GM18907 (cell line): ENCODE results near the gene CORO2A.
"Not testable (repeated sequence)": the region's sequence is repeated elsewhere in the genome, so short reads cannot be mapped to it uniquely, and the experiment has no call there.

Experiments
- ATAC-seq: cut with Tn5 transposase; IDR thresholded peaks from one replicate; pipeline ENCODE4 v1.9.1; 2021; ENCODE audit warnings: mild to moderate bottlenecking, moderate library complexity; ENCODE audit not compliant: unreplicated experiment

CORO2A gene

DNA sequence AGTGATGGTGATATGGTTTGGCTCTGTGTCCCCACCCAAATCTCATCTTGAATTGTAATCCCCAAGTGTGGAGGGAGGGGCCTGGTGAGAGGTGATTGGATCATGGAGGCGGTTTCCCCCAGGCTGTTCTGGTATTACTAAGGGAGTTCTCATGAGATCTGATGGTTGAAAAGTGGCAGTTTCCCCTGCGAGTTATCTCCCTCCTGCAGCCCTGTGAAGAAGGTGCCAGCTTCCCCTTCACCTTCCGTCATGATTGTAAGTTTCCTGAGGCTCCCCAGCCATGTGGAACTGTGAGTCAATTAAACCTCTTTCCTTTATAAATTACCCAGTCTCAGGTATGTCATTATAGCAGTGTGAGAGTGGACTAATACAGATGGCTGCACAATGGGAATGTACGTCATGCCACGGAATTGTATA is 17.9 kb downstream of the CORO2A start:
- ATAC-seq, result not testable (repeated sequence)

DNA sequence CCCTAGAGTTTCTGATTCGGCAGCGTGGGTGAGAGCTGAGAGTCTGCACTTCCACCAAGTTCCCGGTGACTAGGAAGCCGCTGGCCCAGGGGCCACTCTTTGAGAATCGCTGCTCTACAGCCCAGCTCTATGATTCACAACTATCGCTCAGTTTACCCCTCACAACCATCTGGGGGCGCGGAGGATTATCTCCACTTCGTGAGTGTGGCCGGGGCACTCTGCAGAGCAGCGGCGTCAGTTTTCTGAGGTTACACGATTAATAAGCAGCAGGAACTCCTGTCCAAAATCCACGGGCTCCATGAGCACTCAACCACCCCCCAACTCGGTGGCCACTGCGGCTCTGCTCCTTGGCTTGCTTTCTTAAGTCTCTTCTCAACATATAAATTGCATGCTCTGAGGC is 19.3 kb downstream of the CORO2A start:
- no peak for ATAC-seq

DNA sequence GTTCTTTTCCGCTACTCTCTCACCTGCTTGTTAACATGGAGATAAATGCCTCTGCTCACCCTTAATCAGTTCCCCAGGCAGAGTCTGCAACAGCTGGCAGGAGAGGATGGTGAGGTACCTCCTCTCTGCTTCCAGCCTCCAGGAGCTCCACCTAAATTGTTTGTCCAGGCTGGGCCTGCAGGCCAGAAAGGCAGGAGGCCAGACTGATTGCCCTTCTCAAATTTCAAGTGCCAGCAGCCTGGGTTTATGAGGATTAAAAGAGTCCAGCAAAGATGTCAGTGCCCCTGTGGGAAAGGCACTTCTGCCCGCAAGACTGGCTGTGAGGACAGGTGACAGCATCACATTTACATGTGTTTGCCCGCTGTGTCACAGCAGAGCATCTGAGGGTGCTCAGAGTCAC is 19.8 kb downstream of the CORO2A start:
- ATAC-seq, result no peak

DNA sequence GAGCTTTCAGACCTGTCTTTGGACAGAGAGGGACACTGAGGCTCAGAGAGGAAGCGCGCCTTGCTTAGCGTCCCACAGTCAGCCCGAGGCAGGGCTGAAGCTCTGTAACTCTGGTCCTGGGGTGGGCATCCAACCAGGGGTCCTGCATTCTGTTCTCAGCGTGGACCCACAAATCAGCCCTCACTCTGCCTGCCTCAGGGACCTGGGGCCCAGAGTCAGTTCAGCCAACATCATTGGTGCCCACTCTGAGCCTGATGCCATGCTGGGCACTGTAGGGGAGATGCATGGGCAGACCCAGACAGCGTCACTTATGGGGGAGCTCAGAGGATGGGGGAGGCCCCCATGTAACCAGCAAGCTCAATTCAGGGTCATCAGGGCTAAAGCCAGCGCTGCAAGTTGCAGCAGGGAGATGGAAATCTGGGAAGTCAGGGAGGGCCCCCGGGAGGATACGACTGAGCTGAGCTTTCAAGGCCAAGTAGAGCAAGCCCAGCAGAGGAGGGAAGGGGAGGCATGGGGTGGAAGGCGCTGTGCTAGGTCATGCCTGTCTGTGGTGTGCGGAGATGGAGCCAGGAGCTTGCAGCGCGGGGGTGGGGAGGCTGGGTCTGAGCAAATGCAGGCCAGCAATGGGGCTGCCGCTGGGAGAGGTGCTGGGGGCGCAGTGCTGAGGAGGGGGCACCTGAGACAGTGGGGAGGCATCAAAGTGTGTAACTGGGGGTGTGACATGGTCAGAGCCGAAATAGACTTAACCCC is 21.1 kb downstream of the CORO2A start:
- no peak for ATAC-seq

DNA sequence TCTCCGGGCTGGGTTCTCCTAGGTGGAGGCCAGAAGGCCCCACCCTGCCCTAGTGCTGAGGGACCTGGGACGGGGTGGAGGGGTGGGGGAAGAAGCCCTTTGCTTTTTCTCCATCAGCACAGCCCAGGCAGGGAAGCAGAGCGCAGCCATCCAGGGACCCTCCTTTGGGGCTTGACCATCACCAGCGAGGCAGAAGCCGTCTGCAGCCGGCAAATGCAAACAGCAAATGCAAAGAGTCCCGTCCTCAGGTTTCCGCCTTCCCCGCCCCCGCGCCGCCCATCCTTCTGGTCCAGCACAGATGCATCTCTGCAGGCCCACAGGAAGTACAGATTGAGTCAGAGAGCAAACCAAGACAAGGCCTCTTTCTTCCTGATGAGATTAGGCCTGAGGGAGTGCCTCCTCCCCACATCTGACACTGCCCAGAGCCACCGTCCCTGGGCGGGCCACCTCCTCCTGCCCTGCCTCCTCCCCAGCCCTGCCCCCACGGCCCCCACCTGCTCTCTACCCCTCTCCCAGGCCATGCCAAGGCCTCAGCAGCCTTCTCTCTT is 23.4 kb downstream of the CORO2A start:
- peak; percentile 97 for ATAC-seq

DNA sequence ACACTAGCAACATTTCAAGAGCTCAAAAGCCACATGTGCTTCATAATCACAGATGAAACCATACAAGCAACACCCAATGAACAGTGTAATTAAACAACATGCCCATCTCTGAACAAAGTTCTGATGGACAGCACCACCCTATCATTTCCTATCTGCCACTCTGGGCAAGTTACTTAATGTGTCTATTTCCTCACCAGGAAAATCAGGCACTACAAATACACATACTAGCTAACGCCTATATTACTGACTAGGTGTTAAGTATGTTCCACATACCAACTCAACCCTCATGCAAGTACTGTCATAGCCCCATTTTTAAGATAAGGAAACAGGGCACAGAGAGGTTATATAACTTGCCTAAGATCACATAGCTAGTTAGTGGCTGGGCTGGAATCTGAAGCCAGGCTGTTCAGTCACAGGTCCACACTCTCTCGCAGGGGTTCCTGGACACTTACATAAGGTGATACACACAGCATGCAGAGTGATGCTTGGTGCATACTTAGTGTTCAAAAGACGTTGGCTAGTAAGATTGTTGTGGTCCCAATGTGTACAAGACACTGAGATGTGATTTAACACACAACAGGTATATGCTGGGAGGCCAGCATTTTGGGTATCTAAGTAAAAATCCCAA is 24.2 kb downstream of the CORO2A start:
- ATAC-seq, result no peak

DNA sequence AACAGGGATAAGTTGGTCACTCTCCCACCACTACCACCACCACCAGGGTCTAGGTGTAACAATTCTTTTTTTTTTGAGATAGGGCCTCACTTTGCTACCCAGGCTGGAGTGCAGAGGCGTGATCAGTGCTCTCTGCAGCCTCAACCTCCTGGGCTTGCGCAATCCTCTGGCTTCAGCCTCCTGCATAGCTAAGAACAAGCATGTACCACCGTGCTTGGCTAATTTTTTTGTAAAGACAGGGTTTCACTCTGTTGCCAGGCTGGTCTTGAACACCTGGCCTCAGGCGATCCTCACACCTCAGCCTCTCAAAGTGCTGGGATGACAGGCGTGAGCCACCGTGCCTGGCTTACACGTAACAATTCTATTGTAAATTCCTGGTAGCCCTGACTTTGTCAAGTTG is 27.5 kb downstream of the CORO2A start:
- ATAC-seq, result no peak

DNA sequence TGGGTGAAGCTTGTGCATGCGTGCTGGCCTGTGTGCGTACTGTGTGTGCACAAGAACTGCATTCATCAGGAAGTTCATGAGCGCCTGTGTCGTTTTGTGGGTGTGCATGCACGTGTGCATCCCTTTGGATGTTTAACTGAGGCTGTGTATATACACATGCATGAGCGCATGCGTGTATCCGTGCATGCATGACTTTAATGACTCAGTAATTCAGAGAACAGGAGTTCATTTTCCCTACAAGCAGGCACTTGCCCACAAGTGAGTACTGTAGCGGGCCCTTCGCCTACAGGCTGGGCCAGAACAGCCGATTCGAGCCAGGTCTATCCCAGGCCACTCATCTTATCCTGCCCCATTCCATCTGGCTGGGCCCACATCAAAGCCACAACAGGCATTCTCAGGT is 29.8 kb downstream of the CORO2A start:
- no peak for ATAC-seq

DNA sequence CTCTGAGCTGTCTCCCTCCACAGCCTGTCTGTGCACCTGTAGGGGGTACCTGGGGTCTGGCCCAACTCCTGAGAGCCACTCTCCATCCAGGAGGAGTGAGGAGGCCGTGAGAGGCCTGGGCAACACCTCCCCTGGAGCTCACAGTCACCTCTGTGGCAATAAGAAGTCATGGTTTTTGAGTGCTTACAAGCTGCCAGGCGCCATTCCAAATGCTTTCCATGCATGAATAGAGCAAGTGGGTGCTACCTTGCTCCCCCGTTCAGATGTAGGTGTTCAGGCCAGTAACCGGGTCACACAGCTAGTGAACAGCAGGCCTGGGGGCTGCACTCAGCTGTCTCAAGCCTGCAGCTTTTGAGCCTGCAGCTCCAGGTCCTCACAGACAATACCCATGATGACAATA is 30.6 kb downstream of the CORO2A start:
- no peak for ATAC-seq

DNA sequence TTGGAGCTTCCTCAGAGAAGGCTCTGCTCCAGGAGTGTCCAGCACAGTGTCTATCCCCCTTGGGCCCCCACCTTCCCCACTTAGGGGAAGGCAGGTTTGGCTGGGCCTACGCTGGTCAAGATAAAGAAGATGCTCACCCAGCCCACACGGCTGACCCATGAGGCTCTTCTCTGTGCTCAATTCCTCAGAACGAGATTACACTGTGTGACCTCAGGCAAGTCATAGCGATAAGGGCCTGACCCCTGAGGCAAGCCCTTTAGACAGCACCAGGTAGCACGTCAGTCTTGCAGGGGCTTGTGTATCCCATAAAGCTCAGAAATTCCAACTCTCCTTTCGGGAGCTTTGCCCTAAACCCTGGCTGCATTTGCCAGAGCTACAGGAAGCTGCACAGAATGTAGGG is 32.6 kb downstream of the CORO2A start:
- ATAC-seq, result no peak

DNA sequence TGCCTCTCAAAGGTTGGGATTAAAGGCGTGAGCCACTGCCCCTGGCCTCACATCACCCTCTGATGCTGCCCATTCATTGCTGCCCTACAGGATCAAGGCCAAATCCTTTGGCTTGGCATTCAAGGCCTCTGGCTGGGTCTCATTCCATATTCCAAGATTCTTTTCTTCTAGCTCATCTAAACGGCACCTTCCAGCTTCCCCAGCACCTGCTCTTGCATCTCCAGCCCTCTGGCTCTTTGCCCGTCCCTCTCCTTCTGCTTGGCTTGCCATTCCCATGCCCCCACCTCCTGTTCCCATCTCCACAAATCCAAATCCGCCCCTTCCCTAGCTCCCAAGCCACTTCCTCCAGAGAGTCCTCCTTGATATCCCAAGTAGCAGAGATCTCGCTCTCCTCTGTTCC is 33.1 kb downstream of the CORO2A start:
- no peak for ATAC-seq

DNA sequence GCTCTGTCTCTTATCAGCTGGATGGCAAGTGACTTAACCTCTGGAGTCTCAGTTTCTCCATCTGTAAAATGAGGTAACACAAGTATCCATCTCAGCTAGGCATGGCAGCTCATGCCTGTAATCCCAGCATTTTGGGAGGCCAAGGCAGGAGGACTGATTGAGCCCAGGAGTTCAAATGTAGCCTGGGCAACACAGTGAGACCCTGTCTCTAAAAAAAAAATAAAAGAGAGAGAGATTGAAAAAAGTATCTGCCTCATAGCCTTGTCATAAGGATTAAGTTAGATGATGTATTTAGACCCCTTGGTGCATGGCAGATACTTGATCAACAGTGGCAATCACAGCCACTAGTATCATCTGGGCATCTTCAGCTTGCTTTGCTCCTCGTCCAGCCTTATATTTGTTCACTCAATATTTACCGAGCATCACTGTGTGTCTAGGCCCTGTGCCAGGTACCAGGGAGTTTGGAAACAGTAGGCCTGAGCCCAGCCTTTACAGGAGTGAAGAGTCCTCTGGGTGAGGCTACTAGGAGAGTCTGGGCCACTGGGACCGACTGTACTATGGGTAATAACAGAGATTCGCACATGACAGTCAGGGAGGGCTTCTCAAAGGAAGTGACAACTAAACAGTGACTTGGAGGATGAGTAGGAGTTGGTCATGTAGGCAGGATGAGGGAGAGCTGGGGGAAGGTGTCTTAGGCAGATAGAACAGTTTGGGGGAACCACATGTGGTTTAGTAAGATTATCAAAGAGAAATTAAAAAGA is 34.2 kb downstream of the CORO2A start:
- ATAC-seq, result no peak

DNA sequence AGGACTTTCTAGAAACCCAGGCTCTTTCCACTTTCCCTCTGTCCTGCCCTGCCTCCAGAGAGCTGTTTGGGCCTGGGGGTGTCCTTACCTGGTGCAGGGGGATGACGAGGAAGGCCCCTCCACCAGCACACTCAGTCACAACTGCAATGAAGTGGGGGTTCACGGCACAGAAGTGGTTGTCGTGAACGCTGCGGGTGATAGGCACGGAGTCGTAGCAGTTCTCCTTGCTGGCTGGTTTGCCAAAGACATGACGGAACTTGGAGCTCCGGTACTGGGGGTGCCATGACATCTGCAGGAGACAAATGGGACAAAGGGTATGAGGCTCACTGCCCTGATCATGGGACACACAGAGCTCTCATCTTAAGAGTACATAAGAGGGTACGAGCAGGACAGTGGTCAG is 35.1 kb downstream of the CORO2A start:
- ATAC-seq, result no peak

DNA sequence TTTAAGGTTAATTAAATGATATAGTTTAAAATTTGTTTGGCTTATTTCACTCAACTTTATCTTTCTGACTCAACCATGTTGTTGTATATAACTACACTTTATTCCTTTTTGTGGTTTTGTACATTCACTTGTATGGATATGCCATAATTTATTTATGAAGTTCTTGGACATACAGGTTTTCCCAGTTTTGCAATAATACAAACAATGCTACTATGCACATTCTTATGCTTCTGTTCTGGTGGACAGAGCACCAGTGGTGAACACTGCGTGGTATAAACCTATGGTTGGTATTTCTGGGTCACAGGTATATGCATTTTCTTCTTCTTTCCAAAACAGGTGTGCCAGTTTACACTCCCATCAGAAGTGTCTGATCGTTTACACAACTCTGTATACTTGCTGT is 37.8 kb downstream of the CORO2A start:
- no peak for ATAC-seq

DNA sequence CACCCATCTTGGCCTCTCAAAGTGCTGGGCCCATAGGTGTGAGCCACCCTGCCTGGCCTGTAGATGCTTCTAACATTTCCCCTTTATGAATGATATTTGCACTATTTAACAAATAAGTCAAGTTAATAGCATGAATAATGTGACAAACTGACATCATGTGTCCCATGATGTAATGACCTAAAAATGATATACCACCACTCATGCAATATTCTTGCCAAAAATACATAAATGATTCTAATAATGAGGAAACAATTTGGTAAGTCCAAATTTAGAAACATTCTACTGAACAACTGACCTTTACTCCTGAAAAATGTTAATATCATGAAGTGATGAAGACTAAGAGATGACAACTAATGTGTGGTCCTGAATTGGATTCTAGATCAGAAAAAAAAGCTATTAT is 39.9 kb downstream of the CORO2A start:
- no peak for ATAC-seq

DNA sequence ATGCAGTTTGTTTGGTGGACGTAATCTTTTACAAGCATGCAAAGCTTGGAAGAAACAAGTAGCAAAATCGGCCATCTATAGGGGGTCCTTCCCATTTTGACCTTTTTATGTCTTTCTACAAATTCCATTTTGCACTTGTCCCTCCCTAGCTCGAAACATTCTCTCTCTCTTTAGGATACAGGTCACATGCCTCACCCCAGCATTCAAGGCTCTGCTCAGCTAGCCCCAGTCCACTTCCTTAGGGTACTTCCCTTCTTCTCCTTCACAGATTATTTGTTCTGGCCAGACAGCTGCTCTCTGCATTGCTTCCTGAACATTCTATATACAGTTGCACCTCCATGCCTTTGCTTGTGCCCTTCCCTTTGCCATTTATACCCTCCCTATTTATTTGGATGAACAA is 41.7 kb downstream of the CORO2A start:
- no peak for ATAC-seq

DNA sequence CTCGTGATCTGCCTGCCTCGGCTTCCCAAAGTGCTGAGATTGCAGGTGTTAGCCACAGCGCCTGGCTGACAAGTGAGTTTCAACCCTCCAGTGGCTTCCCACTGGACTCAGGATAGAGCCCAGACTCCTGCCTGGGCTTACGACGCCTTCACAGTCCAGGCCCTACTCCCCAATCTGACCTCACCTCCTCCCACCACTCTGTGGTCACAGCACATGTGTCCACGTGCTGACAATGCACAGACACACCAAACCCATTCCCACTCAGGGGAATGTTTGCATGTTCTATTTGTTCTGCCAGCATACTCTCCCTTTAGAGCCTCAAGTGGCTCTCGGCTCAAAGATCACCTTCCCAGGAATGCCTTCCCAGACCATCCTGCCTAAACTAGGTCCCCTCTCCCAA is 42.3 kb downstream of the CORO2A start:
- no peak for ATAC-seq

DNA sequence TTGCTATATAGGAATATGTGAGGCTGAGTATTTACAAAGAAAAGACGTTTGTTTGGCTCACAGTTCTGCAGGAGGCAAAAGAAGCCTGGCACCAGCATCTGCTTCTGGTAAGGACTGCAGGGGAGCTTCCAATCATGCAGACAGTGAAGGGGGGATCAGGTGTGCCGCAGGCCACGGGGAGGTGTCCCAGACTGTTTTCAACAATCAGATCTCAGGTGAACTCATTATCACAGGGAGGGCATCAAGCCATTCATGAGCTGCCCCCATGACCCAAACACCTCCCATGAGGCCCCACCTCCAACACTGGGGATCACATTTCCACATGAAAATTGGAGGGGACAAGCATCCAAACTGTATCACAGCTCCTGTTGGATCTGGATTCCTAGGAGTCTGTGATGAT is 43.0 kb downstream of the CORO2A start:
- no peak for ATAC-seq

DNA sequence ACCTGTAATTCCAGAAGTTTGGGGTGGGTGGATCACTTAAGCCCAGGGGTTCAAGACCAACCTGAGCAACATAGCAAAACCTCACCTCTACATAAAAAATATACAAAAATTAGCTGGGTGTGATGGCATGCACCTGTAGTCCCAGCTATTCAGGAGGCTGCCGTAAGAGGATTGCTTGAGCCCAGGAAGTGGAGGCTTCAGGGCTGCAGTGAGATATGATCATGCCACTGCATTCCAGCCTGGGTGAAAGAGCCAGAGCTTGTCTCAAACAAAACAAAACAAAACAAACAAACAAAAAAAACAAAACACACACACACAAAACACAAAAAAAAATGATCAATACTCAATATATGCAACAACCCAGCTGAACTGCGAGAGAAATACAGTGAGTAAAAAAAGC is 44.0 kb downstream of the CORO2A start:
- ATAC-seq, result no peak

DNA sequence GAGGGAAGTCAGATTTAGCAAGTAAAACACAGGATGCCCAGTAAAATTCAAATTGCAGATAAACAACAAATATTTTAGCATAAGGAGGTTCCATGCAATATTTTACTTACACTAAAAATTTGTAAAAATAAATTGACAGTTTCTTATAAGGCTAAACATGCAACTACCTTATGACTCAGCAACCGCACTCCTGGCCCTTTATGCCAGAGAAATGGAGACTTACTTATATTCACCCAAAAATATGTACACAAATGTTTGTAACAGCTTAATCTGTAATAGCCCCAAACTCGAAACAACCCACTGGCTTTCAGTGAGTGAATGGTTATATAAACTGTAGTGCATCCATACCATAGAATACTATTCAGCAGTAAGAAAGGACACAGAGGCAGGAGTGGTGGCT is 44.9 kb downstream of the CORO2A start:
- no peak for ATAC-seq

DNA sequence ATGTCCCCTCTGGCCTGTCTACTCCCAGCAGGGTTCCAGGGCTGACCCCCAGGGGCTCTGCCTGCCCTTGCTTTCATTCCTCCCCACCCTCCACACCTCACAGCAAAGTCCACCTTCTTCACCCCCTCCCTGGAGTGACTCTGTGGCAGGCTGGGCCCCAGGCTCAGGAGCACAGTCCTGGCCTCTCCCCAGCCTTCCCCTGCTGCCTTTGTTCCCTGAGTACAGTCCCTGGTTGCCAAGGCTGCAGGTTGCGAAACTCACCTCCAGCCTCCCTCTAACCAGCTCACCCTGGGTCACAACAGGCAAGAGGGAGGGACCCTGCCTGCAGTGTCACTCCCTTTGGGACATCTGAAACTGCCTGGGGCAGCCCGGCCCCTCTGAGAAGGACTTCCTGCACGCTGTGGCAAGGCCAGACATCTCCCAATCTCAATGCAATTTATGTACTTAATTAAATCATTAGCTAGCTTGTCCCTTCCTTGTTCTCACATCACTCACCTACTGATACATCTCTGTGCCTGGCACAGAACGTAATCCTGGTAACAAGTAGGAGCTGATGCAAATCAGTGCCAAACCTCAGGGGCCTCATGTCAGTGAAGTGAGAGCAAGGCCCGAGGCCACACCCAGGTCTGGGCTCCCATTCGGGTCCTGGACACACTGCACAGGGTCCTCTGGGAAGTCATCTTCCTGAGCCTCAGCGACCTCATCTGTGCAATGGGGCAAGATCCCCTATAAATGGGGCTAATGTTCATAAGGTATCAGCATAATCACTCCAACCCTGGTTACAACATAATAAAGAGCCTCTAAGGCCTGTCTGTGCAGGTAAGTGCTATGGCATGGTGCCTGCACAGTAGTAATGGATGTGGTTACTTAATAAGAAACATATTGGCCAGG is 46.1 kb downstream of the CORO2A start:
- ATAC-seq, result no peak
